Muscle of leg (tissue), 11 donors: ENCODE results near the gene PTPRJ. TPM values are rescaled to one million over a fixed set of nuclear protein-coding genes. Genes with fewer than 3 reads are reported as not detected.

Experiments
- DNase-seq: peaks from one replicate; pipeline ENCODE4 v3.0.0; 2013
- H3K27ac ChIP-seq: one replicate; pipeline ENCODE4 v1.5.1; 2013; ENCODE audit warnings: mild to moderate bottlenecking, low read length, control low read depth
- H3K27me3 ChIP-seq: one replicate; pipeline ENCODE4 v1.6.1; 2013; ENCODE audit warnings: low read length; ENCODE audit not compliant: control insufficient read depth, insufficient read depth
- H3K36me3 ChIP-seq: one replicate; pipeline ENCODE4 v1.6.1; 2013; ENCODE audit warnings: low read length; ENCODE audit not compliant: control insufficient read depth, insufficient read depth
- H3K4me1 ChIP-seq: one replicate; pipeline ENCODE4 v1.6.1; 2013; ENCODE audit warnings: low read length; ENCODE audit not compliant: control insufficient read depth, insufficient read depth
- H3K4me3 ChIP-seq: one replicate; pipeline ENCODE4 v1.5.1; 2013; ENCODE audit warnings: low read length, control low read depth
- H3K9me3 ChIP-seq: replicated peaks from 2 replicates; pipeline ENCODE4 v1.6.1; 2013; ENCODE audit warnings: low read depth, low read length; ENCODE audit not compliant: control insufficient read depth
- WGBS: methylation state at CpG from one replicate; pipeline ENCODE4 v1.1.5; 2013; ENCODE audit warnings: missing lambda C conversion rate; ENCODE audit not compliant: insufficient coverage; 5-methylcytosine and 5-hydroxymethylcytosine counted together
- polyA plus RNA-seq, 8 donors: library from polyadenylated mRNA; unstranded; fragments of 120-200 nt; gene quantifications; one replicate each; pipeline versions ENCODE4 v1.2.1 to v1.2.3, GENCODE V29; 2013; ENCODE audit warnings: inconsistent platforms in 1 of 8, low replicate concordance in 1 of 8; ENCODE audit not compliant: insufficient read length in 8 of 8, insufficient read depth in 1 of 8
- total RNA-seq: library from RNA; stranded (reverse); fragments of 120-200 nt; gene quantifications from one replicate; pipeline ENCODE4 v1.2.4, GENCODE V29; 2013

PTPRJ gene
- total and polyA plus RNA-seq, 9 donors: 2.9 to 6.0 (median 3.6) TPM

DNA sequence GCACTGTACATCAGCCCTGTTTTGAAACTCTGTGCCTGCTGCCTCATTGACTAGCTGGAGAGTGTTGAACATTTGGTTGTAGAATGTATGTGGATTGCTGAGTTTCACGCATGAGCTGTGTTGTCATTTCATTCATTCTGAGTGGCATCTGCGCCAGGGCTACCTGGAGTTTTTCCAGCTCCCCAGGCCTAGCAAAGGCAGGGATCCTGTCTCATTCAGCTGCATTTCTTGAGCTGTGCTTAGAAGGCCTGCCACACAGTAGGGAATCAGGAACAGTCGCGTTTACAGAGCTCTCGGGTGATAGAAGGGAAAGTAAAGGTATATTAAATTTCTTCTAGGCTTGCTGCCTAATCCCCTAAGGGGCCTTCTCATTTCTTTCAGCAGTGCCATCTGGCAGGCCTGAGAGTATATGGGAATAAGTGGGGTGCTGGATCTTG is 44.3 kb downstream of the PTPRJ start:
- Histone ChIP-seq H3K4me3 (no peak overlapping the region), H3K36me3 (no peaks in the 10 kb centered on the region), H3K9me3 (no peaks in the 10 kb centered on the region), H3K27me3 (no peaks in the 10 kb centered on the region), H3K27ac (no peak overlapping the region), H3K4me1 (peaks cover 24% of the 10 kb centered on the region)
- DNase-seq: peak; percentile 44
- WGBS: 67% methylated on average over 2 of the region's 5 CpGs

DNA sequence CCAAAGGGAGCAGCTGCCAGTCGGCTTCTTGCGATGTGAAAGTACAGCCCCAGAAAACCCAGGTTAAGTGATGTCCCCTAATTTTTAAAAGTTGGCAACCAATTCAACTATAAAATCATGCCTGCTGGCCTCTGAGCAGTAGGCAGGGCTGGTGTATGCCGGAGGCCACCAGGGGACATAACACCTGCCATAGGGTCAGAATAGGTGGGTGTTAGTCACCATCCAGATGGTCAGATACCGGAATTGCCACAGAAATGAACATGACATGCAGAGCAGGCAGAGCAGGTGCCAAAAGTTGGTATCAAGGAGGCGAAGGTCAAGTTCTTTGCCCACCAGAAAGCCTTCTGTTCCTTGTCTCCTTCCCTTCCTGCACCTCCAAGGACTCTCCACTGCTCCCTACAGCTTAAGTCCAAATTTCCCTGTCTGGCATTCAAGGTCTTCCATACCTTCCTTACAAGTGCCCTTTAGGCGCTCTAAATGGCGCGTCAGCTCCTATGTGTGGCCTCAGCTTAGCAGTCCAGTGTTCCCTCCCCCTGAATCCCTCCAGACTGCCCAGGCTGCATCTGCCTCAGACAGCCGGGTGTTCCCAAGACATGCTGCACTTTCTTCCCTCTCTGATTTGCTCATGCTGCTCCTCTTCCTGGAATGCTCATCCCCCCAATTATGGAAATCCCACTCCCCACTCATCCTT is 45.1 kb downstream of the PTPRJ start:
- Histone ChIP-seq H3K27me3 (no peaks in the 10 kb centered on the region), H3K27ac (no peak overlapping the region)
- WGBS: 73% methylated on average over 9 of the region's 9 CpGs

DNA sequence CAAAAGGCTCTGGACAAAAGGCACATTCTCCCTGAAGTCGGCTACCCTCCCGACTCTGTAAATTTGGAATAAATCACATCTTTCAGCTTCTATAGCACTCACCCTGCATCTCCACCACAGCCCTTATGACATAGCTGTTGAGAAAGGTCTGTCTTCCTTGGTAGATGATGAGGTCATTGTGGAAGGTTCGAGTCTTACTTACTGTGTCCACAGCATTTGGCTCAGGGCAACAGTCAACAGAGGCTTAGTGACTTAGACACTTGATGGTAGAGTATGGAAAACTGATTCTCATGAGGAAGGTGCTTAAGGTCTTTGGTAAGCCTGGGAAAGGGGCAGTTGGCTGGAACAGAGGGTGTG is 45.6 kb downstream of the PTPRJ start:
- H3K27me3 ChIP-seq: no peaks in the 10 kb centered on the region
- peaks cover 27% of the 10 kb centered on the region for H3K4me1 ChIP-seq
- H3K4me3 ChIP-seq: no peak overlapping the region
- H3K36me3 ChIP-seq: no peaks in the 10 kb centered on the region
- H3K9me3 ChIP-seq: no peaks in the 10 kb centered on the region
- no peak overlapping the region for H3K27ac ChIP-seq
- no peak for DNase-seq
- WGBS: 83% methylated on average over 1 of the region's 3 CpGs

More for the DNA sequence above, 45.1 kb downstream of the PTPRJ start:
- DNase-seq: no peak
- Histone ChIP-seq H3K4me1 (peaks cover 27% of the 10 kb centered on the region), H3K36me3 (no peaks in the 10 kb centered on the region), H3K4me3 (no peak overlapping the region), H3K9me3 (no peaks in the 10 kb centered on the region)

DNA sequence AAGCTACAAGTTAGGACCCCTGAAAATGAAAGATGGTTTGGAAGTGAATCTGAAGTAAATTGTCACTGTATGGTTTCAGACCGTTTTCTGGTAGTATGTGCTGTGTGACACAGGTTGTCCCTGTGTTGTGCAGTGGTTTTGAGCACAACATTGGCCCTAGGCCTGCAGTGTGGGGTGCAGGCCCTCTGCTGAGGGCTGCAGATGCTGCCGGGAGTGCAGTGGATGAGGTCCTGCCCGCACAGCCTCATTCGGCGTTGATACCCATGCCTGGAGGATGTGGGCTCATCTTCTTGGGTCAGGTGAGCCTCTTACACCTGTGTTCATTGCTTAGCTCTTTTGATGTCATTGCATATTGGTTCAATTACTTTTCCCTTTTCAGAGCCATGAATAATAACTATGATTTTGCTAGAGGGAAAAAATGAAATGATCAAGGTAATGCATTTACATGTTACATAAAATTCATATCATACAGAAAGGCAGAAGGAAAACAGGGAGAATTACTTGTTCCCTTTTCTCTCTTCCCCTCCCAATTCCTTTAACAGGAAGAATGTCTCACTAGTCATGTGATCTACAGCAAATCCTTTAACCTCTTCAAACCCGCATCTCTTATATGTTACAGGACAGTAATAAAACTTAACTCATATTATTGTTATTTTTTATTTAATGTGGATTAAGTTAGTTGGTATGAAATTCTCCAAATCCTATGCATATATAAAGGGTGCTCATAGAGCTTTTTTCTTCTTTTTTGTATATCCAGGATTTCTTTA is 48.7 kb downstream of the PTPRJ start:
- Histone ChIP-seq H3K27me3 (no peaks in the 10 kb centered on the region), H3K4me3 (no peak overlapping the region), H3K9me3 (no peaks in the 10 kb centered on the region), H3K4me1 (peaks cover 31% of the 10 kb centered on the region), H3K36me3 (no peaks in the 10 kb centered on the region), H3K27ac (peak overlapping the region; percentile 21)
- peak; percentile 61 for DNase-seq
- 55% methylated on average over 5 of the region's 6 CpGs for WGBS

DNA sequence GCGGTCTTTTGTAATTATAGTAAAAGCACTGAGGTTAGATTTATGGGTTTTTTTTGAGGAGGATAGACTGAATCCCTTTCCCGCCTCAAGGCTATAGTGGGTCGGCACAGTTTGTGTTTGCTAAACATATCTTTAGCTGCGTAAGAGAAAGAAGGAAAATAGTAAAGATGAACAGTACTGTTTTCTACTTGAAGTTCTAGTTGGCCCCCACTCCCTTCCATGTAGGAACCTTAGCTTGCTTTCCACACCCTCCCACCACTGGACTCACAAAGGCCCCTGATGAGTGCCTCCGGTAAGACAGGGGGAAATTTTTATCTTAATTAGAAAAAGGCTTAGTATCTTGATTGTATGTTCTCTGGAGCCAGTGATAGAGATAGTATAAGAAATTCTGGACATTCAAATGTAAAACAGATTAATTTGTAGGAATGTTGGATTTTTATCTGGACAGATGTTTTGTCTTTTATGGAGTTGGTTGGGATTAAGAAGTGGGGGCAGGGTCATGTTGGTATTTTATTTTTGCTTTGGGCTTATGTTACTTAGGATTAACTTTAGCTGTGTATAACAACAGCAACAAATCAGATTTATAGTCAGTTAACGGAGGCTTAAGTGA is 49.4 kb downstream of the PTPRJ start:
- H3K4me1 ChIP-seq: peaks cover 28% of the 10 kb centered on the region
- WGBS: 44% methylated on average over 2 of the region's 6 CpGs

DNA sequence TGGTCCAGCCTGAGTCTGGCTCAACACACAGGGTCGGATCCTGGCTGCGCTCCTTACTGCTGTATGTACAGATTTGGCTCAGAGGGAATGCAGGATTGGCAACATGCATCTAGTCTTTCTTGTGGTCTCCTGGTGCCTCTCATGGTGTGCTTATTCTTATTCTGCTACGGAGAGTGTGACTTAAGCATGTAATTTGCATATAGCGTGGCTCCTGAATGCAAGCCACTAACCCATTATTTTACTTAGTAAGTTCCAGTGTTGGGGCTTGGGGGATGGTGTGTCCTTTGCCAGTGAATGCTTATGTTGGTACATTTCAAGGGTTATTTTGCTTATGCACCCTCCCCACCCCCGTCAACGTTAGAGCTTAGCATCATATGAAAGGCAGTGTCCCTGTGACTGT is 51.2 kb downstream of the PTPRJ start:
- Histone ChIP-seq H3K9me3 (no peaks in the 10 kb centered on the region), H3K4me3 (no peak overlapping the region), H3K4me1 (peaks cover 23% of the 10 kb centered on the region), H3K36me3 (no peaks in the 10 kb centered on the region), H3K27ac (no peak overlapping the region), H3K27me3 (no peaks in the 10 kb centered on the region)
- DNase-seq: no peak
- WGBS: 86% methylated on average over 2 of the region's 6 CpGs

More for the DNA sequence above, 49.4 kb downstream of the PTPRJ start:
- no peaks in the 10 kb centered on the region for H3K36me3 ChIP-seq
- H3K4me3 ChIP-seq: no peak overlapping the region
- H3K9me3 ChIP-seq: no peaks in the 10 kb centered on the region
- peak overlapping the region; percentile 21 for H3K27ac ChIP-seq
- H3K27me3 ChIP-seq: no peaks in the 10 kb centered on the region
- no peak for DNase-seq

DNA sequence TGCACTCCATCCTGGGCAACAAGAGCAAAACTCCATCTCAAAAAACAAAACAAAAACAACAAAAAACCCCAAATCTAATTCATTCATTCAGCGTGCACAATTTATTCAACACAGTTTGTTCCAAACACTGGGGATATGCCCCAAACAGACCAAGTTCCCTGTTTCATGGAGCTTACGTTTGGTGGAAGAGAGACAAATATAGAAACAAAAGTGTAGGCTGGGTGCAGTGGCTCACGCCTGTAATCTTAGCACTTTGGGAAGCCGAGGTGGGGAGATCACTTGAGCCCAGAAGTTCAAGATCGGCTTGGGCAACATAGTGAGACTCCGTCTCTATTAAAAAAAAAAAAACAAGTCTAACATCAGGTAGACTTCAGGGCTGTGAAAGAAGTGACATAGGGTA is 52.4 kb downstream of the PTPRJ start:
- WGBS: no CpG with 5 or more reads among the region's 6 CpGs
- H3K4me3 ChIP-seq: no peak overlapping the region
- peaks cover 26% of the 10 kb centered on the region for H3K4me1 ChIP-seq
- no peaks in the 10 kb centered on the region for H3K9me3 ChIP-seq
- DNase-seq: no peak
- no peaks in the 10 kb centered on the region for H3K36me3 ChIP-seq
- H3K27ac ChIP-seq: no peak overlapping the region
- no peaks in the 10 kb centered on the region for H3K27me3 ChIP-seq

DNA sequence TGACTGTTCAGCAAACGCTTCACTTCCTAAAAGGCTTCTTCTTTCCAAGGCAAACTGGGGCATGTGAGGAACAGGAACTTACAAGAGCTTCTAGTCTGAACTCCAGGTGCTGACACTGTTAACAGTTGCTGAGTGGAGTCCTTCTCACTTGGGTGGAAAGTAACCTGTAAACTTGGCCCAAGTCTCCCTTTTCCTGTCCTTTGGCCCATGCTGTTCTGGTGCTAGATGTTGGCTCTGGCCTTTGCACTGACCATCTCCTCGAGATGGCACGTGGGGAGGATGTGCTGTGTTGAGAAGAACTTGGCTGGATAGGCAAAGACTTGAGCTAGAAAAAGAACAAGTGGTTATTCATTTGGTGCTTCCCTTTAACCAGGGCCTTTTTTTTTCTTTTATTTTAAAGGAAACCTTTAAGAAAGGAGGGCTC is 53.6 kb downstream of the PTPRJ start:
- no peaks in the 10 kb centered on the region for H3K36me3 ChIP-seq
- no peaks in the 10 kb centered on the region for H3K27me3 ChIP-seq
- H3K4me3 ChIP-seq: no peak overlapping the region
- peaks cover 26% of the 10 kb centered on the region for H3K4me1 ChIP-seq
- DNase-seq: peak; percentile 62
- H3K27ac ChIP-seq: no peak overlapping the region
- no CpG with 5 or more reads among the region's 3 CpGs for WGBS
- H3K9me3 ChIP-seq: no peaks in the 10 kb centered on the region

DNA sequence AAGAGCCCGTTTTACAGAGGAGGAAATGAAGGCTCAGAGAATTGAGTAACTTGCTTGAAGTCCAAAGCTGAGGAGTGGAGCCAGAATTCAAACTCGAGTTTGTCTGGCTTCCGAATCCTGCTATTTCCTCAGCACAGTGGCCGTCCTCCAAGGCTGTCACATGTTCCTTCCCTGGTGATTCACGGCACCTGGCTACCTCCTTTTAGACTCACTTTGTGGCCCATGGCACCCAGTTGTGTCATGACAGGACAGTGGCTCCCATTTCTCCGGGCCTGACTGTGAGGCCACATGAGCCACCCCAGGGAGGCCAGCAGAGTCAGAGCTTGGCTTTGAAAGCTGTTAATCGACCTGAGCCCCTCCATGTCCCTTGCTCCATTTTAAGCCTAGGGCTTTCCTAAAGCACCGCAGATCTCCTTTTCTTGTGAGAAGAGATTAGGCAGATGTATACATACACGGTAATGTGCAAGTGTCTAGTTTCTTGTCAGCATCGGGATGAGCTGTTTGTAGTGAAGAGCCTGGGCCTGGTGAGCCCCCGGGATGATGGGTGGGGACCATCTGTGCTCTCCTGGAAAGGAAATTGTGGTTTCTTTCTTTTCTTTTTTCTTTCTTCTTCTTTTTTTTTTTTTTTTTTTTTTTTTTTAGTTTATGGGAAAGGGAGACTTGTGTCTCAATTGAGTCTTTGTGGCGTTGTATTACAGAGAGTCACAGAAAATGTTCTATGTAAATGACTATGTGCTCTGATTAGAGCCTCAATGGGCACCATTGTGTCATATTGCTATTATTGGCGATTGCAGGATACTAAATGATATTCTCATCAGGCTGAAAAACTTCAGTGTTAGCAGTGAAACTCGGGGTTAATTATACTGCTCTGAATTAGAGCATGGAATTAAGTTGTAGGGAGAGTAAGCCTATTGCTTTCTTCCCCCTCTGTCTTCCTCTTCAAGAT is 54.8 kb downstream of the PTPRJ start:
- H3K9me3 ChIP-seq: no peaks in the 10 kb centered on the region
- no peaks in the 10 kb centered on the region for H3K27me3 ChIP-seq
- H3K4me1 ChIP-seq: peaks cover 24% of the 10 kb centered on the region
- peak overlapping the region; percentile 79 for H3K27ac ChIP-seq
- DNase-seq: peak; percentile 86
- 40% methylated on average over 7 of the region's 14 CpGs for WGBS
- H3K36me3 ChIP-seq: no peaks in the 10 kb centered on the region
- H3K4me3 ChIP-seq: no peak overlapping the region
